Measurements from ENCODE around the gene CYB5RL. TPM values are rescaled to one million over a fixed set of nuclear protein-coding genes. Genes with fewer than 3 reads are reported as not detected.

The CYB5RL gene
- total RNA-seq, 1 donor from 2014 or later = 4.3 TPM

DNA sequence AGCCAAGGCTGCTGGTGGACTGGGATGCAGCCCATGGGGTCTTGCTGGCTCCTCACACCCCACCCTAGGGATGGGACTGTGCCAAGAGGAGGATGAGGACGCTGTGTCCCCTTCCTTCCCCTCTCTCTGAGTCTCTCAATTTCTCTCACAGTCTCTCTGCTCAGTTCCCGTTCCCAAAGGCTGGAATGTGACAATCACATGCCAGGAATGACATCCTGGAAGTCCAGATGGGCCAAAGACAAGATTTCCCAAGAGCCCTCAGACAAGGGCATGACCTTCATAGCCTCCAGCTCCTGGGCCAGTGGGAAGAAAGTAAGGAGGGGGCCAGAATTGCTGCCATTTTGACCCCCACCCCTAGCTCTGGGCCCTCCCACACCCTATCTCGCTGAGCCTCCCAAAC, 39.5 kb downstream of the CYB5RL start:
- no peak for DNase-seq (ENCODE audit: low read depth, low spot score)

DNA sequence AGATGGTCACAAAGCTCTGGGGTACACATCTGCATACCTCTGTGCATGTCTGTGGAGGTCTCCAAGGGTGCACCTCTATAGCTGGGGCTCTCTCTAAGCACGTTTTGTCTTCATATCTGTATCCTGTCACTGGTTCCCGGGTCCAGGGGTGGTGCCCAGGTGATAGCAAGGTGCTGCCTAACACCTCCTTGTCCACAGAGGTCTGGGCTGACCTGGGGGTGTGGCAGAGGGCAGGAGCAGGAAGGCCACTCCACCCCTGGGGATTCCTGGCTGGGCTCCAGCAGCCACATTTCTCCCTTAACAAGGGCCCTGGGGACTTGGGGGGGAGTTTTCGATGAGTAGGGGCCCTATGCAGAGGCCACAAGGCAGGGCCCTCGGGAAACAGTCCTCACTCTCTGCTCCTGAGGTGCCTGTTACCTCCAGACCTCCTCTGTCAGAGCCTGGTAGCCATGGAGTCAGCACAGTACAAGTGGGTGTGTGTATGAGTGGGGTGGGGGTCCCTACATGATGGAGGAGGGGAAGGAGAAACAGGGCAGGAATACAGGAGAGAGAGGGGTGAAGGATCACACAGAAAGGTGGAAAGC, 40.0 kb downstream of the CYB5RL start:
- no peak for DNase-seq (ENCODE audit: low read depth, low spot score)

DNA sequence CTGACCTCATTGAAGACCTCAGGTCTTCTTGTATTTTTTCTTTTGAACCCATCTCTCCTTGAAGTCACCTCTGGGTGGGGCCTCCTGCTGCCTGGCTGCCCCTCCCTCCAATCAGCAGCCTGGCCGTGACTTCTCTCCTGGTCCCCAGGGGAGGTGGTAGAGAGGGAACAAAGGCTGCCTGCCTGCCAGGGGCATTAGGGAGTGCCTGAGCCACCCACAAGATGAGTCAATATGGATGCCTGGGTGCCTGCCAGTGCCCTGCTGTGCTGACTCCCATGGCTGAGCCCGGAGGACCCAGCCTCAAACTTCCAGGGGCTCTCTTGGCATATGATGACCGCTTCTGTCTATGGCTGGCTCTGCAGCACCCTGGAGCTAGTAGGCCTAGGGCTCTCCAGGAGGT, 41.8 kb downstream of the CYB5RL start:
- no peak for DNase-seq (ENCODE audit: low read depth, low spot score)

DNA sequence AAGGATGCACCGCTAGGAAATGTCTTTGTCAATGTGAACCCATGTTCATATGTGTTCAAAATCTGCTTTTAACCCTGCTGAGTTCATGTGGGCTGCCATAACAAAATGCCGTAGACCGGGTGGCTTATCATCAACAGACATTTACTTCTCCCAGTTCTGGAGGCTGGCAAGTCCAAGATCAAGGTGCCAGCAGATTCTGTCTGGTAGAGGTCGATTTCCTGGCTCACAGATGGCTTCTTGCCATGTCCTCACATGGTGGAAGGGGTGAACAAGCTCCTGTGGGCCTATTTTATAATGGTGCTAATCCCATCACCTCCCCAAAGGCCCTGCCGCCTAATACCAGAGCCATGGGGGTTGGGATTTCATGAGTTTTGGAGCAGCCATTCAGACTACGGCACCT, 42.4 kb downstream of the CYB5RL start:
- no peak for DNase-seq (ENCODE audit: low read depth, low spot score)

DNA sequence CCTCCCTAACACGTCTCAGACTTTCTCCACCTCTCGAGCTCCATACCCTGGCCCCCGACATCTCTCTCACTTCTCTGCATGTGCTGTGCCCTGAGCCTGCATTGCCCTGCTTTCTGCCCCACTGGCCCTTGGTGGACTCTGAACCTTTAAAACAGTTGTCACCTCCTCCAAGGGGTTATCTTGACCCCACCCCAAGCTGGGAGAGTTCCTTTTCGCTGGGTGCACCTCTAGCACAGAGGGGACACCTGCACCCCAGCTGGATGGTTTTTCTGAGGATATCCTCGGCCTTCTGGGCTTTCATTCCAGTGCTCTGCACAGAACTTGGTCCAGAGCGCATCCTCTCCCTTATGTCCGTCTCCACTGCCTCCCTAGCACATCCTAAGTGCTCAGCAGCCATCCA, 42.8 kb downstream of the CYB5RL start:
- no peak for DNase-seq (ENCODE audit: low read depth, low spot score)

DNA sequence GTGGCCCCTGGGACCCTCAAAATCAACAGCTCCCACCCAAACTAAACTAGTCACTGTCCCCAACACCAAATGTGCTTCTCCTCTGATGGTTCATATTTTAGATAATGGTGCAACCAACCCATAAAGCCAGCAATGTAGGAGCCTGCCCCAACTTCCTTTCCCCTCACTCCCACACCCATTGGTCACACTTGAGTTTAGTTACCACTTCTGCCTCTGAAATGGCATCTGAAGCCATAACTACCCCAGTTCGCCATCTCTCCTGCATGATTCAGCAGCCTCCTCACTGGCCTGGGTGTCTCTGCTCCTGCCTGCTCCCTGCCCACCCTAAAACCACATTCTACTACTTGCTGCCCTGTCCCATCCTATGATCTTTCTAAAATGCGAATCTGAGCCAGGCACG, 43.6 kb downstream of the CYB5RL start:
- DNase-seq (ENCODE audit: low read depth, low spot score) = no peak

DNA sequence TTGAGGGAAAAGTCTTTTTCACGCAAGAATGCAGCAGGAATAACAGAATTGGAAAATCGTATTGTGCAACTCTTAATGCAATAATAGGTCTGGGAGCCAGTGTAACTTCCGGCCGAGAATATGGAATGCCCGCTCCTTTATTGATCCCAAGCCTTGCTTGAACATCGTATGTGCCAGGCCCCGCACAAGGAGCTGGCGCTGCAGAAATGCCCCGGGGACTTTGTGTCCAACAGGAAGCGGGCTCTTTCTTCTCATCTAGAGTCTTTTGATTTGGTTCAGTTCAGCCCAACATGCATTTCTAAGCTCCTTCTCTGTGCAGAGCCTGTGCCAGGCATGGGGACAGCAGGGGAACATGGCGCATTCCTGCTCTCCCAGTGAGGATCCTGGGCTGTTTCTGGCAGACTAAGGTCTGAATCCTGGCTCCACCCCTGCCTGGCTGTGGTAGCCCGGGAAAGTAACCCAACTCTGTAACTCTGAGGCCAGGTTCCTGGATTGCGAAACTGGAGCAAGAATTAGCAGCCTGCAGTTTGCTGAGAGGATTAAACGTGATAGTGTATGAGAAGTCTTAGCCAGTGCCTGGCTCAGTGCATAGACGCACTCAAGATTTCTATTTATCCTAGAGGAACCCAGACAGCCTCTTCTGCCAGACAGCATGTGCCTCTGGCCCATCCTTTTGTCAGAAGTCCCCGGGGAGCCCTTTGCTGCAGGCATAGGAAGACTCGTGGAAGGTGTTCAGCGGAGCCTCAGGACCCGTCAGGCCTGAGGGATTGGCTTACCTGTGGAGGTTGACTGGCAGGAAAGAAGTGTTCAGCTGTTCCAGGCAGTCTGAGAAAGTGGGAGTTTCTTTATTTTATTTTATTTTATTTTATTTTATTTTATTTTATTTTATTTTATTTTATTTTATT, 46.0 kb downstream of the CYB5RL start:
- DNase-seq (ENCODE audit: low read depth, low spot score) = no peak

DNA sequence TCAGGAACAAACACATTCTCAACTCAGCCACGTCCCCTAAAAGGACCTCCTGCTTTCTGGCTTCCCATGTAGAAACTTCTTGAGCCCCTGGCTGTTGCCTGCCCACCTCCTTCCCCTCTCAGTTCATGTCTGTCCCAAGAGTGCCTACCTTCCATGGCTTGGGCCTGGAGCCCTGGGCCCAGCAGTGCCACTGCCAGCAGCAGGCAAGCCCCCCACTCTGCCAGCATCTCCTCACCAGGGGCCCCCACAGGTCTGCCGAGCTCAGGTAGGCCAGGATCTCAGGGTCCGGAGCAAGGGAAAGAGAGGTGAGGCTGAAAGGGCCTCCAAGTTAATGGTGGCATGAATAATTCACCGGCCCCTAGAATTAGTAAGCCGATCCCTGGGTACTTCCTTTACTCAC, 47.1 kb downstream of the CYB5RL start, which contains the start of gene CDCP2:
TSS of gene CDCP2 (minus strand) at position 305 of the 400 bp plus-strand sequence. CDS start at position 227, 78 bp downstream.
- DNase-seq (ENCODE audit: low read depth, low spot score) = no peak

DNA sequence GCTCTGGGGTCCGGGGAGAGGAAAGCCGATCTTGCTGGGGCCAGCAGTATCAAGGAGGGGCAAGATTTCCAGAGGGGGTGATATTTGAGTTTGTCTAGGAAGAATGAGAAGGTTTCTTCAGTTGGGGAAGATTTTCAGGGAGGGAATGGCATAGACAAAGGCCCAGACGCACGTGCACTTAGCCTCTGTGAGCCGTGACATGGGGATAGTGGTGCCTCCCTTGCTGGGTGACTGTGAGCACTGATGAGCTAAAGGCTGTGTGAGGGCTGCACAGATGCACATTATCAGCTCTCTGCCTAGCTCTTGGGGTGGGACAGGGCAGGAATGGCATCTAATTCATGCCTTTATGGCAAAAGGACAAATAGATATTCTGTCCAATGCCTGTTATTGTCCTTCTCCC, 48.8 kb downstream of the CYB5RL start:
- DNase-seq (ENCODE audit: low read depth, low spot score) = no peak

Other genes with a start within 250 kb of the CYB5RL start
- gene LDLRAD1, start 181.8 kb downstream of the CYB5RL start, total RNA-seq = not detected in 2 replicates
- gene TMEM59, start 146.8 kb downstream of the CYB5RL start, total RNA-seq = 246 and 255 TPM in 2 replicates
- gene TCEANC2, start 146.4 kb downstream of the CYB5RL start, total RNA-seq = 2.6 and 3.7 TPM in 2 replicates
- not detected in 2 replicates for gene CDCP2, start 47.0 kb downstream of the CYB5RL start, total RNA-seq
- gene MRPL37, start 137 bp upstream of the CYB5RL start, total RNA-seq = 67.6 and 67.8 TPM in 2 replicates
- 10.5 and 12.1 TPM in 2 replicates for gene SSBP3, start 206.4 kb upstream of the CYB5RL start, total RNA-seq